Stimulated activated CD8-positive, alpha-beta memory T cell treated with anti-CD3 and anti-CD28 coated beads, Interleukin-15, amount 100 ng/mL, for 24 hours (primary cell): Measurements from ENCODE around the gene FGF22.
"Not testable (repeated sequence)": the region's sequence is repeated elsewhere in the genome, so short reads cannot be mapped to it uniquely, and the experiment has no call there.

Experiments
- DNase-seq: peaks from one replicate; pipeline ENCODE4 v3.0.0-alpha.2; 2020; ENCODE audit warnings: low read depth

The FGF22 gene

GRCh38 chr19:607301-608154 lies 32.2 kb upstream of the FGF22 start:
- no peak for DNase-seq

DNA sequence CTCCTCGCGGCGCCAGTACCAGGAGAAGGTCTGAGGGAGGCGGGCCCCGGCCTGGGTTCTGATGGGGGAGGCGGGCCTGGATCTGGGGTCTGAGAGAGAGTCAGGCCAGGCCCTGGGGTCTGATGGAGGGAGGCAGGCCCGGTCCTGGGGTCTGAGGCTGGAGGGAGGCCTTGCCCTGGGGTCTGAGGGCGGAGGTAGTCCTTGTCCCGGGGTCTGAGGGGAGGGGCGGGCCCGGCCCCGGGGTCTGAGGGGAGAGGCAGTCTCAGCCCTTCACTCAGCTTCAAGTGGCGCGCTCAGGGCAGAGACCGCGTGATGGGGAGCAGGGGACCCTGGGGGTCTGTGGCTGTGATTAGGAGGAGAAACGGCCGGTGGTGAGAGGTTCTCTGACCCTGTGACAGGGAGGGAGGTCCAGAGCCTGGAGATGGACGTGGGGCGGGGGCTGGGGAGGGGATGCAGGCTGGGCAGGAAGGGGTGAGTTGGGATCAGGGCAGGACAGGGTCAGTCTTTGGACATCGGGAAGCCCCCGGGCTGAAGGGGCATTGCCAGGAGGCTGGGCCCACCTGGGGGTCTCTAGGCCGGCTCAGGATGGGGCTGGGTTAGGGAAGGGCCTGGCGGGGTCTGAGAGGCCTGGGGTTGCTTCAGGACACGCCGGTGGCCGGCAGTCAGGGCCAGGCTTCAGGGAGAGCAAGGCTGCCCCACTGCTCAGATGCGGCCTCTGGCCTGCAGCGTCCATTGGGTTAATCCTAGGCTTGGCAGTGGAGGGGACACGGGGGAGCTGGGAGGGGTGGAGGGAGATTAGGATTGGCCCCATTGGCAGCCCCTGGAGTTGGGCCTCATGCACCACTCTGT lies 31.3 kb upstream of the FGF22 start:
- DNase-seq: no peak

DNA sequence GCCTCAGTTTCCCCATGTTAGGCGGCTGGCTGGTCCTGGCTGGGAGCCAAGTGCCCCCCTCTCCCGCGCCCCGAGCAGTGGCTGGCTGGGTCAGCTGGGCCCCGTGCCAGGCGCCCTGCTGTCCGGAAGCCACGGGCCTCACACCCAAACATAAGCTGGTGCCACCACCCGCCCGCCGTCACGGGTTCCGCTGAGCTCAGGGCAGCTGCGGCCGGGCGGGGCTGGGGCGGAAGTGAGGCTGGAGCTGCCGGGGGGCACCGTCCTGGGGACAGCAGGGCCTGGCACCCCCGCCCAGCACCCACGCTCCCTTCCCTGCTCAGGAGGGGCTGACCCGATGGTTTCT lies 30.7 kb upstream of the FGF22 start:
- no peak for DNase-seq

DNA sequence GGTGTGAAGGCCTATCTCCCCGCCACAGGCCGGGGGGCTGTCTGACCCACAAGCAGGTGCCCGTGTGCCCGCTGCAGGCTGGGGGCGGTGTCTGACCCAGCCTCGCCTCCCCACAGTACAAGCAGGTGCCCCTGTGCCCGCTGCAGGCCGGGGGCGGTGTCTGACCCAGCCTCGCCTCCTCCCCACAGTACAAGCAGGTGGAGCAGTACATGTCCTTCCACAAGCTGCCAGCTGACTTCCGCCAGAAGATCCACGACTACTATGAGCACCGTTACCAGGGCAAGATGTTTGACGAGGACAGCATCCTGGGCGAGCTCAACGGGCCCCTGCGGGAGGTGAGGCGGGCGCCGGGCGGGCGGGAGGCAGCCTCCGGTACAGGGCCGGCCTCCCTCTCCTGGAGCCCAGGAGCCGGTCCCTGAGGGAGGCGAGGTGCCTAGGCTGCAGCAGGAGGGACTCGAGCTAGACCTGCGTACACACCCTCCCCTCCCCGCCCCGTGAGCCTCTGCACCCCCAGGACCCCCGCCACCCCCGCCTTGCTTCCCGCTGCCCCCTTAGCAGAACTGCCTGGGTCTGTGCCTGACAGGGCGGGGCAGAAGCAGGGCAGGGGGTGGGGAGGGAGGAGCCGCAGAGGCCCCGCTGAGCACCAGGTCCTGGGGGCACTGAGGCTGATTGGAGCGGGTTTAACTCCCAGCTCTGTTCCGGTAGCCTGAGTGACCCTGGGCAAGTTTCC lies 29.4 kb upstream of the FGF22 start:
- no peak for DNase-seq

DNA sequence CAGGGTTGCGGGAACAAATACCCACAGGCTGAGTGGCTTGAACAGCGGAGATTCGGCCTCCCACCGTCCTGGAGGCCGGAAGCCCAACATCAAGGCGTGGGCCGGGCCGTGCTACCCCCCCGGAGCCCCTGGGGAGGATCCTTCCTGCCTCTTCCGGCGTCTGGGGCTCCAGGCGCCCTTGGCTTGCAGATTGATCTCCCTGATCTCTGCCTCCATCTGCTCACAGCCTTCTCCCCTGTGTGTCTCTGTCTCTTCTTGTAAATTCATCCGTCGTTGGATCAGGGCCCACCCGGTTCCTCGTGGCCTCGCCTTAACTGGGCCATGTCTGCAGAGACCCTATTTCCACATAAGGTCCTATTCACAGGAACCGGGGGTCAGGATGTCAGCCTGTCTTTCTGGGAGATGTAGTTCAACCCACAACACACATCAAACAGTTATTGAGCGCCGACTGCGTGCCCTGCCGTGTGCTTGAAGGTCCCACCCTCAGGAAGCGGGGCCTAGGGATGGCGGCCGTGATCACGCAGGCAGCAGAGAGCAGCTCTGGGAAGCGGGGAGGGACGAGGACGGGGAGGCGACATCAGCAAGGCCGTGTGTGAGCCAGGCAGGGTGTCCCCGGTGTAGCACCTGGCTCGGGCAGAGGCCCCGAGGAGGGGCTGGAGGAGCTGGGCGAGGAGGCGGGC lies 28.7 kb upstream of the FGF22 start:
- no peak for DNase-seq

GRCh38 chr19:611481-611868 lies 28.2 kb upstream of the FGF22 start:
- DNase-seq: no peak

DNA sequence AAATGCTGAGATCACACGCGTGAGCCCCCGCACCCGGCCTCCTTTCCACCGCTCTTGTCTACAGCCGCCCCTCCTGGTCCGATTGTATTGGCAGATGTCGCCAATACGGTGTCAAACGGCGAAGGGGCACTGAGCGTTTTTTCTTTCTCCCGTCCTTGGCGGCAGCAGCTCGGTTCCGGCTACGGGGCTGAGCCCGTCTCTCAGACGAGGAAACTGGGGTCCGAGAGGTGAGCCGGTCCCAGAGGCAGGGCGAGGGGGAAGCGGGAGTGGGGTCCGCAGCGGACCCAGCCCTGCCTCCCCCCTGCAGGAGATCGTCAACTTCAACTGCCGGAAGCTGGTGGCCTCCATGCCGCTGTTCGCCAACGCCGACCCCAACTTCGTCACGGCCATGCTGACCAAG lies 26.7 kb upstream of the FGF22 start:
- DNase-seq: no peak

DNA sequence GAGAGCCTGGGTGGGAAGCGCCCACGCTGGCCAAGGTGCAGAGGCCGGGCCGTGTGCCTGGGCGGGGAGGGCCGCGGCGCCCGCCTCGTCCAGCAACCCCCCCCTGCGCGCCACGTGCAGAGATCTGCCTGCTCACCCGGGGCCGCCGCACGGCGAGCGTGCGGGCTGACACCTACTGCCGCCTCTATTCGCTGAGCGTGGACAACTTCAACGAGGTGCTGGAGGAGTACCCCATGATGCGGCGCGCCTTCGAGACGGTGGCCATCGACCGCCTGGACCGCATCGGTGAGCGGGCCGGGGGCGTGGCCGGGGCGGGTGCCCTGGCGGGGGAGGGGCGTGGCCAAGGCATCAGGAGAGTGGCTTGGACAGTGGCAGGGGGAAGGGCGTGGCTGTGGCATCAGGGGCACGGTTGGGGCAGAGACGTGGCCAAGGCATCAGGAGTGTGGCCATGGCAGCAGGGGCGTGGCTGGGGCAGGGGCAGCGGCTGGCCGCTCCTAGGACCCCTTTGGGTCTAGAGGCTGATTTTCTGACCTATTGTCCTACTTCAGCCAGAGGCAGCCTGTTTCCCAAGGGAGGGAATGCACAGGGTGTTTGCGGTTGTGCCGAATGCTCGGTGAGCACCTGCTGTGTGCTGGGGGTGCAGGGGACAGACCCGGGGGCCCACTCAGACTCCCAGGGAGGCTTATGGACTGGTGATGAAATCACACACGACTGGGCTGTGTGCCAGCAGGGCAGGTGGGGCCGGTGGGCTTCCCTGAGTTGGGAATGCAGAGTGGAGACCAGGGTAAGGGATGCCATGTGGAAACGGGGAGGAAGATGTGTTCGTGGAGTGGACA lies 25.7 kb upstream of the FGF22 start:
- no peak for DNase-seq

- DNase-seq: no peak
Observed at GRCh38 chr19:615619-616018, 24.1 kb upstream of the FGF22 start.

GRCh38 chr19:616062-616700 lies 23.5 kb upstream of the FGF22 start:
- DNase-seq: no peak

GRCh38 chr19:616747-617526 lies 22.7 kb upstream of the FGF22 start:
- no peak for DNase-seq

- DNase-seq: no peak
Observed at GRCh38 chr19:617551-618246, 22.0 kb upstream of the FGF22 start.

GRCh38 chr19:618247-618619 lies 21.4 kb upstream of the FGF22 start:
- DNase-seq: no peak

GRCh38 chr19:618674-619285 lies 20.9 kb upstream of the FGF22 start:
- no peak for DNase-seq

DNA sequence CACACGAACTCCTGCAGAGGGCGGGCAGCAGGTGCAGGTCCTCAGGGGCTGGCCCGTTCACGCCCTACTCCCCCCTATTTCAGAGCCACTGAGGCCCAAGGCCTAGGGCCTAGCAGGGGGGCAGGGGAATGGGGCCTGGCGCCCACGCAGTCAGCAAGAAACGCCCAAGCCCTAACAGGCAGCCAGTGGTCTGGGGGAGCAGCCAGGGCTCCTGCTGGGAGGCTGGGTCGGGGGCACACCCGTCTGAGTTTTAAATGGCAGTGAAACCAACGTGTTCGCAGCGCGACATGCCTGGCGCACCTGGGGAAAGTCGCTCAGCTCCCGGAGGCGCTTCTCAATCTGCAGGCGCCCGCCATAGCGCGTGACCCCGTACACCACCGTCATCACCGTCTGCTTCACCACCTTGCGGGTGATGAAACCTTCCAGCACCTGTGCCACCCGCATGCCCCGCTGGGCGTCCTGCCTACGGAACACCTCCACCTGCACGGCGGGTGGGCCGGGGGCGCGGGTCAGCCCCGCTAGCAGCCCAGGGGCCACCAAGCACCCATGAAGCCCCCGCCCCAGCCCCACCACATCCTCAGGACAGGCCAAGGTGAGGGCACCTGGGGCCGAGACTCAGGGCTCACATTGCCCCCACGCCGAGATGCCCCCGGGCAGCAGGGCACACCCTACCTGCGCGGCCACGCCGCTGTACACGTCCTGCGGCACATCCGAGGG lies 20.2 kb upstream of the FGF22 start:
- DNase-seq: no peak

DNA sequence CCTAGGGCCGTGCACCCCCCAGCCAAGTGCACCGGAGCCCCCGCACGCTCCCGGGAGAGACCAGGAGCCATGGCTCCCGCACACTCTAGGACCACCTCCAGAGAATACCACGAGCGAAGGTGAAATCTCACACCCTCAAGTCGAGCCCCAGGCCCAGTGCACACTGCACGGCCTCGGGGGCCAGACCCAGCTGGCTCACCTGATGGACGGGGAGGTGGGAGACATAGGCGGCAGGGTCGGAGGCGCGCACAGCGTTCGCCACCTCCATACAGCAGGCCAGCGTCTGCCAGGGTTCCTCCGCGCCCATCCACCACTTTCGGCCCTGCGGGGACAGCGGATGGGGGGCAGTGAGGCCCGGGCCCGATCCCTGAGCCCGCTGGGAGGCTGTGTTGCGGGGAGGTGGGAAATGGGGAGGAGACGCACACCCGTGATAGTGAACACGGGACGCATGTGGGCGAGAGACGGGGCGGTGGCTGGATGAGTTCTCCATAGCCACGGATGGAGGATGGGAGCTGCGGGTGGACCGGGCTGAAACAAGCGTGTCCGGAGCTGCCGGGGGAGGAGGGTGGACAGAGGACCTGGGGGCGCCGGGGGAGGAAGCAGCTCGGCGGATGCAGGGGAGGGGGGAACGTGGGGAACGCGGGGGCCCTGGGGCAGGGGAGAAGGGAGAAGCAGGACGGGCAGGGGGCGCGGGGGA lies 19.4 kb upstream of the FGF22 start:
- no peak for DNase-seq

GRCh38 chr19:621191-621590 lies 18.5 kb upstream of the FGF22 start:
- not testable (repeated sequence) for DNase-seq

DNA sequence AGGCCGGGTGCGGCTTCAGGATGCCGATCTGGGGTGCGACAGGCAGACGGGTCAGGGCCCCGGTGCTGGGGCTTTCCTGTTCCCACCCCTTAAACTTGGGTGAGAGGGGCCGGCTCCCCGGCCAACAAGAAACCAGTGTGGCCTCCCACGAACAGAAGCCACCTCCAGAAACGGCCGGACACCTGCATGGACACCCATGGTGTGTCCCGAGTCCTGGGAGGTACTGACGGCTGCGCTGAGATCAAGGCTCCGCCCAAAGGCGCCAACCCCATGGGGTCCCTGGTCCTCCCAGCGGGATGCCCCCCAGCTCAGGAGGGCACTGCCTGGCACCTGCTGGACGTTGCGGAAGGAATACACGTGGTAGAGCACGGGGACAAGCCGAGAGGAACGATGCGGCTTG lies 17.9 kb upstream of the FGF22 start:
- DNase-seq: no peak
